HepG2 (cell line): Measurements from ENCODE around the gene KRT4. TPM values are rescaled to one million over a fixed set of nuclear protein-coding genes. Genes with fewer than 3 reads are reported as not detected.
"Not testable (repeated sequence)": the region's sequence is repeated elsewhere in the genome, so short reads cannot be mapped to it uniquely, and the experiment has no call there.

ENCODE experiments used
- ATAC-seq: fragments of 200-7000 bp; cut with Tn5 transposase; 3 replicates; pipeline ENCODE4 v1.9.1; 2020; ENCODE audit warnings: mild to moderate bottlenecking, moderate library complexity
- BruUV-seq: library from RNA; stranded (reverse); fragments of 400-500 nt; replicated peaks from 2 replicates; lab custom pipeline; 2021; lab: Mats Ljungman, UMichigan
- CTCF ChIA-PET: fragments of 300-600 bp; formaldehyde crosslinking; extraction: SDS; loops from one replicate; lab custom pipeline; 2021; ENCODE audit warnings: low total read pairs, inconsistent platforms, low intra/inter-chr PET ratio; lab: Yijun Ruan, JAX
- POLR2A ChIA-PET: fragments of 350-600 bp; sonication (Branson Sonifier 250); formaldehyde crosslinking; loops from one replicate; lab custom pipeline; 2020; ENCODE audit warnings: antibody characterized with exemption, inconsistent platforms; lab: Yijun Ruan, JAX
- DNase-seq: peaks from one replicate; pipeline ENCODE4 v3.0.0-alpha.2; 2015; ENCODE audit warnings: low spot score
- FAIRE-seq: peaks from 3 replicates; lab custom pipeline; 2011; peaks lifted over from hg19 to GRCh38; lab: Jason Lieb, UNC
- H2AFZ ChIP-seq: one replicate; pipeline ENCODE4 v1.6.1; 2011; ENCODE audit warnings: low read length, inconsistent platforms
- H3K27ac ChIP-seq: fragments of 300-600 bp; 3 replicates; pipeline ENCODE4 v1.8.0; 2011; ENCODE audit warnings: mixed run types, mild to moderate bottlenecking, mixed read lengths, low read length, inconsistent platforms; ENCODE audit not compliant: insufficient read depth; ENCODE audit errors: extremely low read length
- H3K27me3 ChIP-seq, 2 experiments: fragments of 200-600 bp in 1 of 2; 2 replicates in 1 of 2; 3 replicates in 1 of 2; pipeline versions ENCODE4 v1.6.0 to v1.8.0; 2011; ENCODE audit warnings: low read length in 2 of 2, mild to moderate bottlenecking in 2 of 2, moderate library complexity in 2 of 2, inconsistent platforms in 1 of 2; ENCODE audit not compliant: insufficient read depth in 2 of 2, control insufficient read depth in 1 of 2
- H3K36me3 ChIP-seq, 2 experiments: fragments of 200-600 bp in 1 of 2; replicated peaks in 1 of 2; 2 replicates in 1 of 2; 3 replicates in 1 of 2; pipeline versions ENCODE4 v1.5.1 to v1.8.0; 2011; ENCODE audit warnings: low read length in 2 of 2, inconsistent platforms in 1 of 2; ENCODE audit not compliant: insufficient read depth in 2 of 2, control insufficient read depth in 1 of 2
- H3K4me1 ChIP-seq: 2 replicates; pipeline ENCODE4 v1.5.1; 2012; ENCODE audit warnings: low read length, inconsistent platforms; ENCODE audit not compliant: insufficient read depth
- H3K4me2 ChIP-seq: 2 replicates; pipeline ENCODE4 v1.6.0; 2011; ENCODE audit warnings: low read depth, low read length, inconsistent platforms
- H3K4me3 ChIP-seq, 3 experiments: fragments of 200-600 bp in 1 of 3; sonication (generic), shearing (Covaris generic) in 1 of 3; replicated peaks in 1 of 3; 2 replicates each; pipeline ENCODE4 v1.5.1; 2011 to 2016; ENCODE audit warnings: low read length in 3 of 3, inconsistent platforms in 2 of 3, low read depth in 2 of 3, mild to moderate bottlenecking in 2 of 3, control low read depth in 1 of 3, mixed read lengths in 1 of 3; ENCODE audit not compliant: insufficient read depth in 1 of 3
- H3K79me2 ChIP-seq: one replicate; pipeline ENCODE4 v1.6.1; 2011; ENCODE audit warnings: low read length, inconsistent platforms; ENCODE audit not compliant: insufficient read depth
- H3K9ac ChIP-seq: 2 replicates; pipeline ENCODE4 v1.6.0; 2011; ENCODE audit warnings: mild to moderate bottlenecking, low read depth, low read length, inconsistent platforms; ENCODE audit not compliant: insufficient read depth
- H3K9me3 ChIP-seq: 2 replicates; pipeline ENCODE4 v1.5.1; 2012; ENCODE audit warnings: mild to moderate bottlenecking, low read length
- H4K20me1 ChIP-seq: 2 replicates; pipeline ENCODE4 v1.6.0; 2011; ENCODE audit warnings: inconsistent platforms, mild to moderate bottlenecking, low read length, moderate library complexity; ENCODE audit not compliant: insufficient read depth
- CENPT ChIP-seq: sonication (generic); formaldehyde crosslinking; IDR thresholded peaks from 2 replicates; pipeline ENCODE4 v1.8.0; 2022; ENCODE audit warnings: low read depth, mild to moderate bottlenecking, moderate library complexity, missing genetic modification reagents
- CHD4 ChIP-seq: fragments of 200-600 bp; sonication (generic); IDR thresholded peaks from 2 replicates; pipeline ENCODE4 v1.7.0; 2017; ENCODE audit warnings: mild to moderate bottlenecking, low read length, borderline replicate concordance
- HOXA7 ChIP-seq: sonication (generic); formaldehyde crosslinking; IDR thresholded peaks from 2 replicates; pipeline ENCODE4 v1.8.1; 2022; ENCODE audit warnings: mild to moderate bottlenecking, missing genetic modification reagents, moderate library complexity
- JUNB ChIP-seq: sonication (generic); formaldehyde crosslinking; IDR thresholded peaks from 2 replicates; pipeline ENCODE4 v1.8.0; 2022; ENCODE audit warnings: missing genetic modification reagents, mild to moderate bottlenecking, borderline replicate concordance
- MAFF ChIP-seq: IDR thresholded peaks from 2 replicates; pipeline ENCODE4 v1.6.1; 2011; ENCODE audit warnings: low read depth, low read length, improper control_type of control experiment
- NR0B2 ChIP-seq: sonication (generic); formaldehyde crosslinking; IDR thresholded peaks from 2 replicates; pipeline ENCODE4 v1.4.0; 2020; ENCODE audit warnings: mild to moderate bottlenecking, missing genetic modification reagents
- RCOR2 ChIP-seq: IDR thresholded peaks from 2 replicates; pipeline ENCODE4 v1.6.1; 2016; ENCODE audit warnings: missing biosample characterization, missing genetic modification reagents
- ZBTB8A ChIP-seq: sonication (generic); formaldehyde crosslinking; IDR thresholded peaks from 2 replicates; pipeline ENCODE4 v1.4.0; 2020; ENCODE audit warnings: mild to moderate bottlenecking, low read depth, missing genetic modification reagents, borderline replicate concordance
- ZNF644 ChIP-seq: IDR thresholded peaks from 2 replicates; pipeline ENCODE4 v1.6.1; 2016; ENCODE audit warnings: low read depth
- ZSCAN29 ChIP-seq: sonication (generic); formaldehyde crosslinking; conservative IDR thresholded peaks from 2 replicates; pipeline ENCODE4 v1.4.0; 2020; ENCODE audit warnings: mild to moderate bottlenecking, missing genetic modification reagents
- WGBS: methylation state at CpG from one replicate; pipeline ENCODE4 v1.1.6; 2017; ENCODE audit warnings: low lambda C conversion rate; 5-methylcytosine and 5-hydroxymethylcytosine counted together
- in situ Hi-C: cut with HindIII; loops from 2 replicates; pipeline ENCODE4 v1.10.0; 2017; ENCODE audit warnings: low pct_unique_long_range_greater_than_20kb; ENCODE audit not compliant: extremely low pct_ligation_motif_present
- intact Hi-C: fragments of 100-400 bp; cut with micrococcal nuclease; formaldehyde crosslinking; loops from one replicate; pipeline ENCODE4 v1.10.0; 2022; ENCODE audit not compliant: unreplicated experiment
- polyA plus RNA-seq, 8 experiments: library from polyadenylated mRNA; depleted of rRNA in 3 of 8; stranded (reverse) in 7 of 8; unstranded in 1 of 8; fragments of >200 nt; fragmentation: Illumina TruSeq in 4 of 8; extraction: Trizol in 4 of 8; gene quantifications; 2 replicates each; pipeline versions ENCODE4 v1.2.1 to v1.2.3, GENCODE V29; 2011 to 2016; ENCODE audit warnings: low read depth in 4 of 8, missing spikeins in 1 of 8, mixed read lengths in 1 of 8; ENCODE audit not compliant: insufficient read depth in 1 of 8
- total RNA-seq, 5 experiments: library from RNA; depleted of rRNA; stranded (reverse); fragments of >200 nt; fragmentation: Illumina TruSeq; extraction: Trizol; gene quantifications; 2 replicates each; pipeline ENCODE4 v1.2.3, GENCODE V29; 2016; ENCODE audit warnings: low read depth in 1 of 5
- TF ChIP-seq, protein P1 (sequence below): sonication (generic); formaldehyde crosslinking; IDR thresholded peaks from 2 replicates; pipeline ENCODE4 v1.4.0; 2020; ENCODE audit warnings: missing genetic modification reagents
- TF ChIP-seq, protein P2 (sequence below): sonication (generic); formaldehyde crosslinking; IDR thresholded peaks from 2 replicates; pipeline ENCODE4 v1.4.0; 2020; ENCODE audit warnings: mild to moderate bottlenecking, missing genetic modification reagents
- TF ChIP-seq, protein P3 (sequence below): sonication (generic); formaldehyde crosslinking; IDR thresholded peaks from 2 replicates; pipeline ENCODE4 v1.4.0; 2020; ENCODE audit warnings: mild to moderate bottlenecking, missing genetic modification reagents
- TF ChIP-seq, protein P4 (sequence below): sonication (generic); formaldehyde crosslinking; IDR thresholded peaks from 2 replicates; pipeline ENCODE4 v1.5.0; 2020; ENCODE audit warnings: missing genetic modification reagents

The KRT4 gene
- total and polyA plus RNA-seq, 2 of the 13 experiments (the other 11 are each of a cell fraction or from before 2014, with no cell fraction given) = not detected

GRCh38 chr12:52761802-52762201, 52.1 kb downstream of the KRT4 start:
- H3K9ac ChIP-seq = no peak overlapping the region
- DNase-seq (no peak), ATAC-seq (no peak), FAIRE-seq (no peak)
- H3K36me3 ChIP-seq = no peaks in the 10 kb centered on the region
- H2AFZ ChIP-seq = no peak overlapping the region
- no peak overlapping the region for H3K4me3 ChIP-seq
- intact Hi-C loops (no loop called here), in situ Hi-C loops (no loop called here)
- TF ChIP-seq HOXA7 (CRISPR knock-in tag) (no peak), CENPT (CRISPR knock-in tag) (no peak), CHD4 (no peak), ZNF644 (CRISPR knock-in tag) (no peak), JUNB (CRISPR knock-in tag) (no peak), RCOR2 (CRISPR knock-in tag) (no peak), ZBTB8A (CRISPR knock-in tag) (no peak), NR0B2 (CRISPR knock-in tag) (no peak), MAFF (no peak), ZSCAN29 (CRISPR knock-in tag) (no peak)
- TF ChIP-seq, protein P1, sequence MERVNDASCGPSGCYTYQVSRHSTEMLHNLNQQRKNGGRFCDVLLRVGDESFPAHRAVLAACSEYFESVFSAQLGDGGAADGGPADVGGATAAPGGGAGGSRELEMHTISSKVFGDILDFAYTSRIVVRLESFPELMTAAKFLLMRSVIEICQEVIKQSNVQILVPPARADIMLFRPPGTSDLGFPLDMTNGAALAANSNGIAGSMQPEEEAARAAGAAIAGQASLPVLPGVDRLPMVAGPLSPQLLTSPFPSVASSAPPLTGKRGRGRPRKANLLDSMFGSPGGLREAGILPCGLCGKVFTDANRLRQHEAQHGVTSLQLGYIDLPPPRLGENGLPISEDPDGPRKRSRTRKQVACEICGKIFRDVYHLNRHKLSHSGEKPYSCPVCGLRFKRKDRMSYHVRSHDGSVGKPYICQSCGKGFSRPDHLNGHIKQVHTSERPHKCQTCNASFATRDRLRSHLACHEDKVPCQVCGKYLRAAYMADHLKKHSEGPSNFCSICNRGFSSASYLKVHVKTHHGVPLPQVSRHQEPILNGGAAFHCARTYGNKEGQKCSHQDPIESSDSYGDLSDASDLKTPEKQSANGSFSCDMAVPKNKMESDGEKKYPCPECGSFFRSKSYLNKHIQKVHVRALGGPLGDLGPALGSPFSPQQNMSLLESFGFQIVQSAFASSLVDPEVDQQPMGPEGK (CRISPR knock-in tag) = no peak
- TF ChIP-seq, protein P2, sequence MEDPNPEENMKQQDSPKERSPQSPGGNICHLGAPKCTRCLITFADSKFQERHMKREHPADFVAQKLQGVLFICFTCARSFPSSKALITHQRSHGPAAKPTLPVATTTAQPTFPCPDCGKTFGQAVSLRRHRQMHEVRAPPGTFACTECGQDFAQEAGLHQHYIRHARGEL (CRISPR knock-in tag) = no peak
- TF ChIP-seq, protein P3, sequence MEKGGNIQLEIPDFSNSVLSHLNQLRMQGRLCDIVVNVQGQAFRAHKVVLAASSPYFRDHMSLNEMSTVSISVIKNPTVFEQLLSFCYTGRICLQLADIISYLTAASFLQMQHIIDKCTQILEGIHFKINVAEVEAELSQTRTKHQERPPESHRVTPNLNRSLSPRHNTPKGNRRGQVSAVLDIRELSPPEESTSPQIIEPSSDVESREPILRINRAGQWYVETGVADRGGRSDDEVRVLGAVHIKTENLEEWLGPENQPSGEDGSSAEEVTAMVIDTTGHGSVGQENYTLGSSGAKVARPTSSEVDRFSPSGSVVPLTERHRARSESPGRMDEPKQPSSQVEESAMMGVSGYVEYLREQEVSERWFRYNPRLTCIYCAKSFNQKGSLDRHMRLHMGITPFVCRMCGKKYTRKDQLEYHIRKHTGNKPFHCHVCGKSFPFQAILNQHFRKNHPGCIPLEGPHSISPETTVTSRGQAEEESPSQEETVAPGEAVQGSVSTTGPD (CRISPR knock-in tag) = no peak
- TF ChIP-seq, protein P4, sequence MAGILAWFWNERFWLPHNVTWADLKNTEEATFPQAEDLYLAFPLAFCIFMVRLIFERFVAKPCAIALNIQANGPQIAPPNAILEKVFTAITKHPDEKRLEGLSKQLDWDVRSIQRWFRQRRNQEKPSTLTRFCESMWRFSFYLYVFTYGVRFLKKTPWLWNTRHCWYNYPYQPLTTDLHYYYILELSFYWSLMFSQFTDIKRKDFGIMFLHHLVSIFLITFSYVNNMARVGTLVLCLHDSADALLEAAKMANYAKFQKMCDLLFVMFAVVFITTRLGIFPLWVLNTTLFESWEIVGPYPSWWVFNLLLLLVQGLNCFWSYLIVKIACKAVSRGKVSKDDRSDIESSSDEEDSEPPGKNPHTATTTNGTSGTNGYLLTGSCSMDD = no peak
- BruUV-seq = no TSS peak
- H3K27me3 ChIP-seq = no peaks in the 10 kb centered on the region
- H3K27ac ChIP-seq = no peak overlapping the region
- ChIA-PET POLR2A (no interaction called here), CTCF (no interaction called here)
- no peaks in the 10 kb centered on the region for H3K4me1 ChIP-seq
- 15% methylated on average over 2 of the region's 2 CpGs for WGBS
- no peaks in the 10 kb centered on the region for H3K79me2 ChIP-seq
- H4K20me1 ChIP-seq = no peaks in the 10 kb centered on the region
- no peak overlapping the region for H3K4me2 ChIP-seq
- H3K9me3 ChIP-seq = no peaks in the 10 kb centered on the region; the same call in 1 of the 2 replicates

- H2AFZ ChIP-seq, POLR2A ChIA-PET, CTCF ChIA-PET, intact Hi-C loops, BruUV-seq, H3K27ac ChIP-seq, H3K9ac ChIP-seq, H3K4me2 ChIP-seq, H3K79me2 ChIP-seq, H3K4me3 ChIP-seq, ATAC-seq, H3K4me1 ChIP-seq, H4K20me1 ChIP-seq, in situ Hi-C loops, H3K27me3 ChIP-seq, H3K9me3 ChIP-seq, DNase-seq, H3K36me3 ChIP-seq, FAIRE-seq: not testable (repeated sequence)
- WGBS = 26% methylated on average over 8 of the region's 8 CpGs
Observed at GRCh38 chr12:52761218-52761617, 52.7 kb downstream of the KRT4 start.
